ENCODE measurements around the gene ARHGEF7. TPM values are rescaled to one million over a fixed set of nuclear protein-coding genes. Genes with fewer than 3 reads are reported as not detected.

ARHGEF7 gene
- total RNA-seq, 1 experiment from 2014 or later, result 21.6 TPM

GRCh38 chr13:111111376-111111937, 3.7 kb upstream of the ARHGEF7 start:
- DNase-seq (ENCODE audit: low read depth), result no peak

- DNase-seq (ENCODE audit: low read depth), result no peak
Measured at GRCh38 chr13:111112196-111112595, 2.9 kb upstream of the ARHGEF7 start.

GRCh38 chr13:111114362-111115060, 599 bp upstream of the ARHGEF7 start:
- no peak for DNase-seq (ENCODE audit: low read depth)

GRCh38 chr13:111115965-111116521, 933 bp downstream of the ARHGEF7 start:
- no peak for DNase-seq (ENCODE audit: low read depth)

- no peak for DNase-seq (ENCODE audit: low read depth)
Measured at GRCh38 chr13:111116856-111117255, 1.7 kb downstream of the ARHGEF7 start.

- no peak for DNase-seq (ENCODE audit: low read depth)
Measured at GRCh38 chr13:111117289-111117688, 2.2 kb downstream of the ARHGEF7 start.

GRCh38 chr13:111117961-111118360, 2.9 kb downstream of the ARHGEF7 start:
- no peak for DNase-seq (ENCODE audit: low read depth)

GRCh38 chr13:111118898-111119607, 3.9 kb downstream of the ARHGEF7 start:
- DNase-seq (ENCODE audit: low read depth), result no peak

GRCh38 chr13:111119966-111120365, 4.9 kb downstream of the ARHGEF7 start:
- no peak for DNase-seq (ENCODE audit: low read depth)

- no peak for DNase-seq (ENCODE audit: low read depth)
Measured at GRCh38 chr13:111120422-111120821, 5.3 kb downstream of the ARHGEF7 start.

- no peak for DNase-seq (ENCODE audit: low read depth)
Measured at GRCh38 chr13:111120913-111121312, 5.8 kb downstream of the ARHGEF7 start.

GRCh38 chr13:111121506-111121905, 6.4 kb downstream of the ARHGEF7 start:
- DNase-seq (ENCODE audit: low read depth), result no peak

- no peak for DNase-seq (ENCODE audit: low read depth)
Measured at GRCh38 chr13:111122056-111122455, 6.9 kb downstream of the ARHGEF7 start.

GRCh38 chr13:111122631-111123030, 7.5 kb downstream of the ARHGEF7 start:
- no peak for DNase-seq (ENCODE audit: low read depth)

GRCh38 chr13:111123221-111123620, 8.1 kb downstream of the ARHGEF7 start:
- DNase-seq (ENCODE audit: low read depth), result no peak

GRCh38 chr13:111123649-111124048, 8.5 kb downstream of the ARHGEF7 start:
- no peak for DNase-seq (ENCODE audit: low read depth)

GRCh38 chr13:111126509-111126908, 11.4 kb downstream of the ARHGEF7 start:
- no peak for DNase-seq (ENCODE audit: low read depth)

GRCh38 chr13:111129465-111130115, 14.5 kb downstream of the ARHGEF7 start:
- DNase-seq (ENCODE audit: low read depth), result no peak

- DNase-seq (ENCODE audit: low read depth), result no peak
Measured at GRCh38 chr13:111130116-111130508, 15.0 kb downstream of the ARHGEF7 start.

GRCh38 chr13:111131048-111131447, 15.9 kb downstream of the ARHGEF7 start:
- DNase-seq (ENCODE audit: low read depth), result no peak

GRCh38 chr13:111131611-111132010, 16.5 kb downstream of the ARHGEF7 start:
- DNase-seq (ENCODE audit: low read depth), result no peak

GRCh38 chr13:111132948-111133347, 17.8 kb downstream of the ARHGEF7 start:
- no peak for DNase-seq (ENCODE audit: low read depth)

Data from HT1080 (cell line).